HepG2 (cell line): ENCODE measurements around the gene ACADVL. TPM values are rescaled to one million over a fixed set of nuclear protein-coding genes. Genes with fewer than 3 reads are reported as not detected.
A peak's percentile ranks its signal among the peaks of the same experiment; 100 is the strongest.

Source experiments
- FOSL2 ChIP-seq: sonication (generic); formaldehyde crosslinking; IDR thresholded peaks from 2 replicates; pipeline ENCODE4 v1.4.0; 2020; ENCODE audit warnings: missing genetic modification reagents
- HDAC6 ChIP-seq: fragments of 200-600 bp; sonication (generic); IDR thresholded peaks from 2 replicates; pipeline ENCODE4 v1.7.0; 2017; ENCODE audit warnings: mild to moderate bottlenecking, antibody characterized with exemption, low read length, low read depth
- HOXA9 ChIP-seq: sonication (generic); formaldehyde crosslinking; IDR thresholded peaks from 2 replicates; pipeline ENCODE4 v1.8.1; 2022; ENCODE audit warnings: missing genetic modification reagents, mild to moderate bottlenecking, moderate library complexity, borderline replicate concordance
- MED8 ChIP-seq: sonication (generic); formaldehyde crosslinking; IDR thresholded peaks from 2 replicates; pipeline ENCODE4 v1.8.1; 2023; ENCODE audit warnings: mild to moderate bottlenecking, missing genetic modification reagents; ENCODE audit not compliant: insufficient replicate concordance
- NCOA5 ChIP-seq: sonication (generic); formaldehyde crosslinking; IDR thresholded peaks from 2 replicates; pipeline ENCODE4 v1.4.0; 2020; ENCODE audit warnings: missing genetic modification reagents
- PHF20 ChIP-seq: sonication (generic); formaldehyde crosslinking; IDR thresholded peaks from 2 replicates; pipeline ENCODE4 v1.5.0; 2020; ENCODE audit warnings: mild to moderate bottlenecking, missing genetic modification reagents
- RERE ChIP-seq: IDR thresholded peaks from 2 replicates; pipeline ENCODE4 v1.6.1; 2016; ENCODE audit warnings: low read depth, missing genetic modification reagents, missing compliant biosample characterization
- RFX1 ChIP-seq: fragments of 450-650 bp; IDR thresholded peaks from 2 replicates; pipeline ENCODE4 v1.6.1; 2017
- SP140L ChIP-seq: sonication (generic); formaldehyde crosslinking; IDR thresholded peaks from 2 replicates; pipeline ENCODE4 v1.4.0; 2020; ENCODE audit warnings: missing genetic modification reagents, borderline replicate concordance
- ZSCAN5A ChIP-seq: sonication (generic); formaldehyde crosslinking; IDR thresholded peaks from 2 replicates; pipeline ENCODE4 v1.8.0; 2022; ENCODE audit warnings: mild to moderate bottlenecking, missing genetic modification reagents, borderline replicate concordance
- ZSCAN9 ChIP-seq: IDR thresholded peaks from 2 replicates; pipeline ENCODE4 v1.6.1; 2016; ENCODE audit warnings: borderline replicate concordance
- polyA plus RNA-seq, 8 experiments: library from polyadenylated mRNA; depleted of rRNA in 3 of 8; stranded (reverse) in 7 of 8; unstranded in 1 of 8; fragments of >200 nt; fragmentation: Illumina TruSeq in 4 of 8; extraction: Trizol in 4 of 8; gene quantifications; 2 replicates each; pipeline versions ENCODE4 v1.2.1 to v1.2.3, GENCODE V29; 2011 to 2016; ENCODE audit warnings: low read depth in 4 of 8, missing spikeins in 1 of 8, mixed read lengths in 1 of 8; ENCODE audit not compliant: insufficient read depth in 1 of 8
- total RNA-seq, 5 experiments: library from RNA; depleted of rRNA; stranded (reverse); fragments of >200 nt; fragmentation: Illumina TruSeq; extraction: Trizol; gene quantifications; 2 replicates each; pipeline ENCODE4 v1.2.3, GENCODE V29; 2016; ENCODE audit warnings: low read depth in 1 of 5
- TF ChIP-seq, protein P1 (sequence below): sonication (generic); formaldehyde crosslinking; conservative IDR thresholded peaks from 2 replicates; pipeline ENCODE4 v1.8.0; 2022; ENCODE audit warnings: missing genetic modification reagents
- TF ChIP-seq, protein P2 (sequence below): sonication (generic); formaldehyde crosslinking; IDR thresholded peaks from 2 replicates; pipeline ENCODE4 v1.4.0; 2020; ENCODE audit warnings: missing genetic modification reagents
- TF ChIP-seq, protein P3 (sequence below): sonication (generic); formaldehyde crosslinking; IDR thresholded peaks from 2 replicates; pipeline ENCODE4 v1.8.1; 2023; ENCODE audit warnings: mild to moderate bottlenecking, inconsistent platforms, moderate library complexity, missing genetic modification reagents, borderline replicate concordance

The ACADVL gene
- total and polyA plus RNA-seq, 2 of the 13 experiments (the other 11 are each of a cell fraction or from before 2014, with no cell fraction given): 219 to 412 TPM

DNA sequence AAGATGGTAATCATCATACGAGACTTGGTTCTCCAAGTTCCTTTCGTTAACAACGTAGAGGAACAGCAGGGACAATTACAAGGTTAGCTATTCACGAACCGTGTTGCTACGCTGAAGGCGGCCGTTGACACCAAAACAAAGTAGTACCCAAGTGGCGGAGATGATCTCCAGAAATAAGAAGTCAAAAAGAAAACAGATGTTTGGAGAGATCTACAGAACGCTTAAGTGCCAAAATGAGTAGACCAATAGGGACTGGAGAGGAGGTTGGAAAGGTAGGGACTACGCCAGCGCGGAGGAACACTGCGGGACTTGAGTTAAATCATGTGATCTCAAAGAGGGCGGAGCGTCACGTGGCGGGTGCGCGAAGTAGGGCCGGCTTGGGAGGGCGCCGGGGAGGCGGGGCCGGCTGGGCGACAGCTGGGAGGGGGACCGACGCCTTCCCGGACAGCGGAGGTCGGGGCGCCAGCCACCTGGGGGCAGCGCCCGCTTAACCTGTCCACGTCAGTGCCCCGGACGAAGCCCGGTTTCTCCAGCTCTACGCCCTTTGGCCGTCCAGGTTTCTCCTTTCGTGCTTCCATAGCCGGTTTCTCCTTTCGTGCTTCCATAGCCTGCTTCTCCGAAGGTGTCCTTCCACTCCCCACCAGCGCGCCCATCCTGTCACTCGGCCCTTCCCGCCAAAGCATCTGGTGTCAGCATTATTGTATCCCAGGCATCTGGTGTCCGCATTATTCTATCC lies 23.1 kb downstream of the ACADVL start (continued):
- no peak for TF ChIP-seq ZSCAN5A
- TF ChIP-seq HDAC6: no peak
- no peak for TF ChIP-seq MED8 (CRISPR knock-in tag)
- peak; percentile 69; the same call in 1 of the 2 replicates for TF ChIP-seq HOXA9
- TF ChIP-seq ZSCAN9 (CRISPR knock-in tag): peak; percentile 72; the same call in 1 of the 2 replicates
- TF ChIP-seq RERE (CRISPR knock-in tag): 0 out of 2 replicates have a peak, but pooled peaks have one; percentile 48
- TF ChIP-seq RFX1: no peak
- TF ChIP-seq, protein P1, sequence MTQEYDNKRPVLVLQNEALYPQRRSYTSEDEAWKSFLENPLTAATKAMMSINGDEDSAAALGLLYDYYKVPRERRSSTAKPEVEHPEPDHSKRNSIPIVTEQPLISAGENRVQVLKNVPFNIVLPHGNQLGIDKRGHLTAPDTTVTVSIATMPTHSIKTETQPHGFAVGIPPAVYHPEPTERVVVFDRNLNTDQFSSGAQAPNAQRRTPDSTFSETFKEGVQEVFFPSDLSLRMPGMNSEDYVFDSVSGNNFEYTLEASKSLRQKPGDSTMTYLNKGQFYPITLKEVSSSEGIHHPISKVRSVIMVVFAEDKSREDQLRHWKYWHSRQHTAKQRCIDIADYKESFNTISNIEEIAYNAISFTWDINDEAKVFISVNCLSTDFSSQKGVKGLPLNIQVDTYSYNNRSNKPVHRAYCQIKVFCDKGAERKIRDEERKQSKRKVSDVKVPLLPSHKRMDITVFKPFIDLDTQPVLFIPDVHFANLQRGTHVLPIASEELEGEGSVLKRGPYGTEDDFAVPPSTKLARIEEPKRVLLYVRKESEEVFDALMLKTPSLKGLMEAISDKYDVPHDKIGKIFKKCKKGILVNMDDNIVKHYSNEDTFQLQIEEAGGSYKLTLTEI (CRISPR knock-in tag): no peak
- no peak for TF ChIP-seq NCOA5 (CRISPR knock-in tag)
- TF ChIP-seq SP140L (CRISPR knock-in tag): no peak
- peak; percentile 85 for TF ChIP-seq PHF20 (CRISPR knock-in tag)
- TF ChIP-seq, protein P2, sequence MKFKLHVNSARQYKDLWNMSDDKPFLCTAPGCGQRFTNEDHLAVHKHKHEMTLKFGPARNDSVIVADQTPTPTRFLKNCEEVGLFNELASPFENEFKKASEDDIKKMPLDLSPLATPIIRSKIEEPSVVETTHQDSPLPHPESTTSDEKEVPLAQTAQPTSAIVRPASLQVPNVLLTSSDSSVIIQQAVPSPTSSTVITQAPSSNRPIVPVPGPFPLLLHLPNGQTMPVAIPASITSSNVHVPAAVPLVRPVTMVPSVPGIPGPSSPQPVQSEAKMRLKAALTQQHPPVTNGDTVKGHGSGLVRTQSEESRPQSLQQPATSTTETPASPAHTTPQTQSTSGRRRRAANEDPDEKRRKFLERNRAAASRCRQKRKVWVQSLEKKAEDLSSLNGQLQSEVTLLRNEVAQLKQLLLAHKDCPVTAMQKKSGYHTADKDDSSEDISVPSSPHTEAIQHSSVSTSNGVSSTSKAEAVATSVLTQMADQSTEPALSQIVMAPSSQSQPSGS (CRISPR knock-in tag): peak; percentile 57; the same call in 1 of the 2 replicates
- TF ChIP-seq FOSL2 (CRISPR knock-in tag): peak; percentile 67
- TF ChIP-seq, protein P3, sequence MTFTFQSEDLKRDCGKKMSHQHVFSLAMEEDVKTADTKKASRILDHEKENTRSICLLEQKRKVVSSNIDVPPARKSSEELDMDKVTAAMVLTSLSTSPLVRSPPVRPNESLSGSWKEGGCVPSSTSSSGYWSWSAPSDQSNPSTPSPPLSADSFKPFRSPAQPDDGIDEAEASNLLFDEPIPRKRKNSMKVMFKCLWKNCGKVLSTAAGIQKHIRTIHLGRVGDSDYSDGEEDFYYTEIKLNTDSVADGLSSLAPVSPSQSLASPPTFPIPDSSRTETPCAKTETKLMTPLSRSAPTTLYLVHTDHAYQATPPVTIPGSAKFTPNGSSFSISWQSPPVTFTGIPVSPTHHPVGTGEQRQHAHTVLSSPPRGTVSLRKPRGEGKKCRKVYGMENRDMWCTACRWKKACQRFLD (CRISPR knock-in tag): no peak
